ENCODE results near the gene ATP9B. TPM values are rescaled to one million over a fixed set of nuclear protein-coding genes. Genes with fewer than 3 reads are reported as not detected.

ATP9B gene
- total RNA-seq, 1 experiment from 2014 or later: 20.9 TPM

- Histone ChIP-seq H3K9me3 (ENCODE audit: control insufficient read depth, low read depth, low read length) (peaks cover 3% of the 10 kb centered on the region), H4K91ac (ENCODE audit: insufficient read length, low read depth, low read length) (no peak overlapping the region), H3K56ac (ENCODE audit: insufficient read length, low read depth, low read length) (no peak overlapping the region), H2BK120ac (ENCODE audit: low read depth, low read length, poor library complexity, severe bottlenecking) (no peak overlapping the region), H3K18ac (ENCODE audit: insufficient read length, low read depth, low read length) (no peak overlapping the region), H3K27ac (ENCODE audit: insufficient read length, low read depth, low read length) (no peak overlapping the region), H2BK20ac (ENCODE audit: low read depth, low read length, poor library complexity, severe bottlenecking) (no peak overlapping the region), H3K27me3 (ENCODE audit: insufficient read depth, low read length) (no peaks in the 10 kb centered on the region), H2BK12ac (ENCODE audit: insufficient read length, low read depth, low read length) (no peak overlapping the region), H3K79me2 (ENCODE audit: insufficient read depth, low read length) (no peaks in the 10 kb centered on the region), H4K5ac (ENCODE audit: insufficient read length, low read depth, low read length) (no peak overlapping the region), H2BK5ac (ENCODE audit: insufficient read length, low read length) (no peak overlapping the region), H3T11ph (ENCODE audit: low read length) (no peak overlapping the region), H2AK5ac (ENCODE audit: insufficient read length, low read length) (no peak overlapping the region), H3K23ac (ENCODE audit: insufficient read length, low read depth, low read length) (no peak overlapping the region), H3K14ac (ENCODE audit: insufficient read depth, low read length) (no peak overlapping the region), H3K23me2 (ENCODE audit: insufficient read length, low read depth, low read length, poor library complexity, severe bottlenecking) (no peaks in the 10 kb centered on the region), H2BK15ac (ENCODE audit: low read depth, low read length) (no peak overlapping the region), H2AFZ (ENCODE audit: low read length) (no peak overlapping the region), H3K79me1 (ENCODE audit: insufficient read depth, low read depth, low read length, poor library complexity, severe bottlenecking) (no peaks in the 10 kb centered on the region), H3K4me2 (ENCODE audit: insufficient read depth, insufficient read length, low read length) (no peak overlapping the region), H4K20me1 (ENCODE audit: control insufficient read depth, insufficient read depth, insufficient read length) (no peaks in the 10 kb centered on the region), H3K4me1 (ENCODE audit: insufficient read depth, low read length) (no peaks in the 10 kb centered on the region), H3K9ac (ENCODE audit: extremely low read depth, insufficient read length, low read length) (no peak overlapping the region), H3K4ac (ENCODE audit: low read depth, low read length) (no peak overlapping the region), H4K8ac (replicated peaks; ENCODE audit: insufficient read length, low read depth, low read length) (no peak overlapping the region)
- Mint-ChIP-seq H3K4me3 (no peak overlapping the region), H3K9me3 (peaks cover 2 to 6% of the 10 kb centered on the region in 2 experiments; a peak in 3 of 5 replicates), H3K36me3 (ENCODE audit: insufficient read depth in 1 of 3, low read depth in 3 of 3) (peaks cover 9 to 10% (median 10%) of the 10 kb centered on the region in 3 experiments; a peak in 6 of 7 replicates), H3K27ac (peak overlapping the region in 1 of 3 experiments; percentile 49; a peak in 1 of 7 replicates), H3K27me3 (ENCODE audit: low read depth) (no peaks in the 10 kb centered on the region), H3K4me1 (peaks cover 5 to 10% of the 10 kb centered on the region in 2 experiments)
- no peak for DNase-seq
- no CpG with 5 or more reads among the region's 2 CpGs for WGBS (ENCODE audit: extremely low coverage, insufficient read length, low lambda C conversion rate)
- TF ChIP-seq CTCF (conservative IDR thresholded peaks at IDR 0.05): peak; percentile 35; the same call in 2 of the 3 replicates
Measured at GRCh38 chr18:79317703-79318102, 248.5 kb downstream of the ATP9B start.
